B cell (primary cell): ENCODE data around the gene GGTLC2.

Experiments used
- EZH2 ChIP-seq: IDR thresholded peaks from 2 replicates; pipeline ENCODE4 v1.6.1; 2012; ENCODE audit warnings: borderline replicate concordance, low read depth, mild to moderate bottlenecking, moderate library complexity, low read length; ENCODE audit not compliant: insufficient read depth, poor library complexity, severe bottlenecking
- TF ChIP-seq, protein P1 (sequence below): fragments of 200-600 bp; IDR thresholded peaks from one replicate; pipeline ENCODE4 v1.8.0; 2022; ENCODE audit warnings: antibody characterized with exemption, mild to moderate bottlenecking

DNA sequence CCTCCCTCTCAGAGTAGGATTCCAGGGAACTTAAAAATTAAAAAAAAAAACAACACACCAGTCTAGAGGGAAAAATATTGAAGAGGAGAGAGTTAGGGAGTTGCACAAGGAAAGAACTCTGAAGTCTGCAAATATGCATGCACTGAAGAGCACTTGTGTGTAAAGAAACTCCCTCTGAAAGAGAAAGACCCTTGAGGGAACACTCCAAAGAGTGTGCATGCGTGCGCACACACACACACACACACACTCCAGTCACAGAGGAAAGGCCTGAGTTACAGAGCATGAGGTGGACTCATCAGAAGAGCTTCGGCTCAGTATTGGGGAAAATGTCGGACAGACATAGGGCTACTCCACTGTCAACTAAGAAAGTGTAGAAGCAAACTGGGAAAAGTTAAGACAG is 30.1 kb downstream of the GGTLC2 start:
- TF ChIP-seq, protein P1, sequence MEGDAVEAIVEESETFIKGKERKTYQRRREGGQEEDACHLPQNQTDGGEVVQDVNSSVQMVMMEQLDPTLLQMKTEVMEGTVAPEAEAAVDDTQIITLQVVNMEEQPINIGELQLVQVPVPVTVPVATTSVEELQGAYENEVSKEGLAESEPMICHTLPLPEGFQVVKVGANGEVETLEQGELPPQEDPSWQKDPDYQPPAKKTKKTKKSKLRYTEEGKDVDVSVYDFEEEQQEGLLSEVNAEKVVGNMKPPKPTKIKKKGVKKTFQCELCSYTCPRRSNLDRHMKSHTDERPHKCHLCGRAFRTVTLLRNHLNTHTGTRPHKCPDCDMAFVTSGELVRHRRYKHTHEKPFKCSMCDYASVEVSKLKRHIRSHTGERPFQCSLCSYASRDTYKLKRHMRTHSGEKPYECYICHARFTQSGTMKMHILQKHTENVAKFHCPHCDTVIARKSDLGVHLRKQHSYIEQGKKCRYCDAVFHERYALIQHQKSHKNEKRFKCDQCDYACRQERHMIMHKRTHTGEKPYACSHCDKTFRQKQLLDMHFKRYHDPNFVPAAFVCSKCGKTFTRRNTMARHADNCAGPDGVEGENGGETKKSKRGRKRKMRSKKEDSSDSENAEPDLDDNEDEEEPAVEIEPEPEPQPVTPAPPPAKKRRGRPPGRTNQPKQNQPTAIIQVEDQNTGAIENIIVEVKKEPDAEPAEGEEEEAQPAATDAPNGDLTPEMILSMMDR: no peak
- no peak for TF ChIP-seq EZH2
